RWPE1 (cell line): ENCODE data around the gene REX1BD.

Experiments
- CTCF ChIA-PET: fragments of 350-600 bp; sonication (Branson Sonifier 250); formaldehyde crosslinking; extraction: SDS; loops from one replicate; lab custom pipeline; 2021; lab: Yijun Ruan, JAX
- POLR2A ChIA-PET: fragments of 400-600 bp; formaldehyde crosslinking; extraction: SDS; loops from one replicate; lab custom pipeline; 2020; ENCODE audit warnings: antibody characterized with exemption; ENCODE audit not compliant: low non-redundant PET; lab: Yijun Ruan, JAX
- DNase-seq: peaks from one replicate; pipeline ENCODE4 v3.0.0; 2012; ENCODE audit warnings: low spot score
- H3K27ac ChIP-seq: fragments of 450-650 bp; 2 replicates; pipeline ENCODE4 v1.5.1; 2017
- TF ChIP-seq, protein P1 (sequence below): fragments of 450-650 bp; conservative IDR thresholded peaks from 2 replicates; pipeline ENCODE4 v1.5.1; 2017; ENCODE audit warnings: low read depth, mild to moderate bottlenecking

The REX1BD gene

DNA sequence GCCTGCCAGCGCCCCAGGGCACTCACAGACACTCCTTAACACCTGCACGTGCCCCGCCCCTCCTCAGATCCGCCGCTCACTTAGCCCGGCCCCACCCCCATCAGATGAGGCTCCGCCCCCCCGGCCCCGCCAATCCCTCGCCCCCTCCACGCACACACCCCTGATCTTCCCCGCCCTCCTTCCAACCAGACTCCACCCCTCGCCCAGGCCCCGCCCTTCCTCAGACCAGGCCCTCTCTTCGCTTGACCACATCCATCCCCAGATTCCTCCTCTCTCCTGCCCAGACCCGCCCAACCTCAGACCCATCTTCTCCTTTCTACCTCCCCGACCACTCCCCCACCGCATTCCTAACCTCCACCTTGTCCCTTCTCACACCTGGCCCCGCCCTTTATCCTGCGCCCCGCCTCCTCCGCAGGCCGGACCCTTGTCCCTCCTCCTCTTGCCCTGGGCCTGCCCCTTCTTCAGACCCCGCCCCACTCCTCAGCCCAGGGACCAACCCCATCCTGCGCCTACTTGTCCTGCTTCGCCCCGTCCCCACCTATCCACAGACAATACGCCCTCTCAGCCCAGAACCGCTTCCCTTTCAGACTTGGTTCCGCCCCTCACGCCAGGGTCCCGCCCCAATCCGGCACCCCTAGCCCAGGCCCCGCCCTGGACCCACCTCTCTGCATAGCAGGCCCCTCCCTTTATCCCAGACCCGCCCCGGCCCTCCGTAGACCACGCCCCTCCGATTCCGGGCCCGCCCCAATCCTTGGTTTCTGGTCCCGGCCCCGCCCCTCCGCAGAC lies 47.8 kb downstream of the REX1BD start:
- CTCF ChIA-PET, result interaction anchor here (0.6 kb wide), 1 partner anchor 186 kb away, joined by 3 read pairs; no protein-coding TSS in a partner anchor
- peak overlapping the region; percentile 84 for H3K27ac ChIP-seq
- DNase-seq, result peak; percentile 99
- TF ChIP-seq, protein P1, sequence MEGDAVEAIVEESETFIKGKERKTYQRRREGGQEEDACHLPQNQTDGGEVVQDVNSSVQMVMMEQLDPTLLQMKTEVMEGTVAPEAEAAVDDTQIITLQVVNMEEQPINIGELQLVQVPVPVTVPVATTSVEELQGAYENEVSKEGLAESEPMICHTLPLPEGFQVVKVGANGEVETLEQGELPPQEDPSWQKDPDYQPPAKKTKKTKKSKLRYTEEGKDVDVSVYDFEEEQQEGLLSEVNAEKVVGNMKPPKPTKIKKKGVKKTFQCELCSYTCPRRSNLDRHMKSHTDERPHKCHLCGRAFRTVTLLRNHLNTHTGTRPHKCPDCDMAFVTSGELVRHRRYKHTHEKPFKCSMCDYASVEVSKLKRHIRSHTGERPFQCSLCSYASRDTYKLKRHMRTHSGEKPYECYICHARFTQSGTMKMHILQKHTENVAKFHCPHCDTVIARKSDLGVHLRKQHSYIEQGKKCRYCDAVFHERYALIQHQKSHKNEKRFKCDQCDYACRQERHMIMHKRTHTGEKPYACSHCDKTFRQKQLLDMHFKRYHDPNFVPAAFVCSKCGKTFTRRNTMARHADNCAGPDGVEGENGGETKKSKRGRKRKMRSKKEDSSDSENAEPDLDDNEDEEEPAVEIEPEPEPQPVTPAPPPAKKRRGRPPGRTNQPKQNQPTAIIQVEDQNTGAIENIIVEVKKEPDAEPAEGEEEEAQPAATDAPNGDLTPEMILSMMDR, result no peak
- POLR2A ChIA-PET, result no interaction called here

DNA sequence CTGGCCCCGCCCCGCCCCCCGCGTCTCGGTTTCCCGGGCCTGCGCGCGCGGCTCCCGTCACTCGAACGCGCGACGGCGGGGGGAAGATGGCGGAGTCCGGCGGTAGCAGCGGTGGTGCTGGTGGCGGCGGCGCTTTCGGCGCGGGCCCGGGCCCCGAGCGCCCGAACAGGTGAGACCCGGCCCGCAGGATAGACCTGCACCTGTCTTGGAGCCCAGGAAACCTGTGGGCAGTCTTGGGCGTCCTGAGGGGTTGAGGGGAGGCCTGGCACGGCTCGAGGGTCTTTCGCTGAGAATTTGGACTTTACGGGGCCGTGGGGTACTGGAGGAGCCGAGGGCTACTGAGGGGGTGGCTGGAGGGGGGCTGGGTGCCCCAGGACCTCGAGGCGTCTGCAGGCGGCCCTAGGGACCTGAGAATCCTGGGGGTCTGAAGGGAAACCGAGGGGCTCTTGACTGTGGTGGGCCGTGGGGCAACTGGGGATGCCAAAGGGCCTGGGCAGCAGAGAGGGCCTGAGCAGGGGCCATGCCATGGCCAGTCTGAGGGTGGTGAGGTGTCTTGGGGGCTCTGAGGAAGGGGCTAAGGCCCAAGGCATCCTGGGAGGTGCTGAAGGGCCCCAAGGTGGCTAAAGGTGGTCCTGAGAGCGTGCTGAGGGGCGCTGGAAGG lies 48.5 kb downstream of the REX1BD start, which contains the start of gene KLHL26:
Gene KLHL26, plus strand, starts transcription at position 60 of the 661 bp plus-strand sequence. Its CDS starts 27 bp downstream, at position 87.
- no peak for DNase-seq
- ChIA-PET CTCF (no interaction called here), POLR2A (no interaction called here)
- peak within 1 kb of the TSS; percentile 84 for H3K27ac ChIP-seq
- TF ChIP-seq, protein P1, result no peak

DNA sequence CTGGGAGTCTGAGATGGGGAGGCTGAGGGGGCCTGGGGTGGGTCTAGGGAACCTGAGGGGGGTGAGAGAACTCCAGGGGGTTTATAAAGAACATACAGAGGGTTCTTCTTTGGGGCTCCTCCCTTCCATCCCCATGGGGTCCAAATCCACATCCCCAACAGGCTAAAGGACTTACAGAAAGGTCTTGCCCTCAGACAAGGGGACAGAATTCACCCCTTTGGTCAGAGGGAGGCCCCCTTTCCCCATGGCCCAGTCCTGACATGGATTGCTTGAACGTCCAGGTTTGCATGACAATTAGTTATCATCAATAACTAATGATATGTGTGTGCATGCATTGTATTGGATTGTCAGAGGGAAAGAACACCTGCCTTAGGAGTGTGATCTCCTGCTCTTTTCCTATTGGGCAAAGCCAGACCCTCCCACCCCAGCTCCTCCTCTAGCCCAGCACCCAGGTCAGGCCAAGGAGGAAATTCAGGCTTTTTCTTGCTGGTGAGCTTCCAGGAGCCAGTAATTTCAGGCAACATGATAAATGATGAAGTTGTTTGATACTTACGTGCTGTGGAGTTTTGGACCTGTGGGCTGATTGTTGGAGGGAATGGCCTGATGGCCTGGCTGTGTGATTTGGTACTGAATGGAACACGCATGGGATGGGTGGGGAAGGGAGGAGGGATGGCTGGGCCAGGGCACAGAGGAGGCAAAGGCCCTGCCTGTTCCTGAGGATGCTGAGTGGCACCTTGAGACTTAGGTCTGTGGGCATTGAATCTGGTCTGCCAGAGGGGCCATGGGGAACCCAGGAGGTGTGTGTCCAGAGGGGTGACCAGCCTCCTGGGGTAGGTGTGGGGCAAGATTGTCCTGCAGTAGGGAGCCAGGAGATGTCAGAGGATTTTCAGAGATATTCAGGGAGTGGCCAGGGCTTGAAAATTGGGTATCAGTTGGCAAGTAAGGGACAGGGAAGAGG lies 49.4 kb downstream of the REX1BD start:
- peak; percentile 56 for DNase-seq
- POLR2A ChIA-PET, result no interaction called here
- H3K27ac ChIP-seq, result peak overlapping the region; percentile 84
- CTCF ChIA-PET, result no interaction called here
- TF ChIP-seq, protein P1, result no peak

DNA sequence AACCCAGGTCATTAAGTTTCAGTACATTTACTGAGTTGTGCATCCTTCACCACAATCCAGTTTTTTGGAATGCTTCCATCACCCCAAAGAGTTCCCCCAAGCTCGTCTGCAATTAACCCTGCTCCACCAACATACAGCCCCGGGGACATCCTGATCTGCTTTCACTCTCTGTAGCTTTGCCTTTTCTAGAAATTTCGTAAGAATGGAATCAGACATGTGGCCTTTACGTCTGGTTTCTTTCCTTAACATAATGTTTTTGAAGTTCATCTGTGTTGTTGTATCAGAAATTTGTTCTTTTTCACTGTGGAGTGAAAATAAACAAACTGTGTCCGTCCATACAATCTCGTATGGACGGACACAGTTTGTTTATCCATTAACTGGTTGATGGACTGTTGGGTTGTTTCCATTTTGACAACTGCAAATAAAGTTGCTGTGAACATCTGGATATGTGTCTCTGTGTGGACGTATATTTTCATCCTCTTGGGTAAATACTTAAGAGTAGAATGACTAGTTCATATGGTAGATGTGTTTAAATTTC lies 51.2 kb downstream of the REX1BD start:
- TF ChIP-seq, protein P1, result no peak
- POLR2A ChIA-PET, result no interaction called here
- no peak for DNase-seq
- CTCF ChIA-PET, result no interaction called here
- no peak overlapping the region; the same call in 1 of the 2 replicates for H3K27ac ChIP-seq
